Measurements from ENCODE around the gene PCBD2.

GRCh38 chr5:134997015-134997414 is 92.1 kb downstream of the PCBD2 start:
- TF ChIP-seq, protein P1, sequence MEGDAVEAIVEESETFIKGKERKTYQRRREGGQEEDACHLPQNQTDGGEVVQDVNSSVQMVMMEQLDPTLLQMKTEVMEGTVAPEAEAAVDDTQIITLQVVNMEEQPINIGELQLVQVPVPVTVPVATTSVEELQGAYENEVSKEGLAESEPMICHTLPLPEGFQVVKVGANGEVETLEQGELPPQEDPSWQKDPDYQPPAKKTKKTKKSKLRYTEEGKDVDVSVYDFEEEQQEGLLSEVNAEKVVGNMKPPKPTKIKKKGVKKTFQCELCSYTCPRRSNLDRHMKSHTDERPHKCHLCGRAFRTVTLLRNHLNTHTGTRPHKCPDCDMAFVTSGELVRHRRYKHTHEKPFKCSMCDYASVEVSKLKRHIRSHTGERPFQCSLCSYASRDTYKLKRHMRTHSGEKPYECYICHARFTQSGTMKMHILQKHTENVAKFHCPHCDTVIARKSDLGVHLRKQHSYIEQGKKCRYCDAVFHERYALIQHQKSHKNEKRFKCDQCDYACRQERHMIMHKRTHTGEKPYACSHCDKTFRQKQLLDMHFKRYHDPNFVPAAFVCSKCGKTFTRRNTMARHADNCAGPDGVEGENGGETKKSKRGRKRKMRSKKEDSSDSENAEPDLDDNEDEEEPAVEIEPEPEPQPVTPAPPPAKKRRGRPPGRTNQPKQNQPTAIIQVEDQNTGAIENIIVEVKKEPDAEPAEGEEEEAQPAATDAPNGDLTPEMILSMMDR (IDR thresholded peaks at IDR 0.05): no peak
- no peak for TF ChIP-seq POLR2A (IDR thresholded peaks at IDR 0.05)
